H4 (cell line): ENCODE measurements around the gene ZPLD1. TPM values are rescaled to one million over a fixed set of nuclear protein-coding genes. Genes with fewer than 3 reads are reported as not detected.

Source experiments
- DNase-seq: peaks from one replicate; pipeline ENCODE4 v3.0.0-alpha.2; 2015; ENCODE audit warnings: low spot score
- total RNA-seq: library from RNA; depleted of rRNA; stranded (reverse); fragments of >200 nt; shearing (Covaris generic); gene quantifications from 2 replicates; pipeline ENCODE4 v1.2.3, GENCODE V29; 2014

Gene ZPLD1
- total RNA-seq, 1 experiment from 2014 or later, result not detected

- DNase-seq, result no peak
Observed at GRCh38 chr3:102466001-102466400, 31.2 kb downstream of the ZPLD1 start.

- DNase-seq, result no peak
Observed at GRCh38 chr3:102470066-102470465, 35.3 kb downstream of the ZPLD1 start.

GRCh38 chr3:102471001-102471400, 36.2 kb downstream of the ZPLD1 start:
- DNase-seq, result no peak

- no peak for DNase-seq
Observed at GRCh38 chr3:102471491-102471890, 36.7 kb downstream of the ZPLD1 start.

- no peak for DNase-seq
Observed at GRCh38 chr3:102473648-102474047, 38.8 kb downstream of the ZPLD1 start.

GRCh38 chr3:102474207-102474606, 39.4 kb downstream of the ZPLD1 start:
- no peak for DNase-seq

- DNase-seq, result no peak
Observed at GRCh38 chr3:102476198-102476597, 41.4 kb downstream of the ZPLD1 start.

- DNase-seq, result no peak
Observed at GRCh38 chr3:102478160-102478559, 43.3 kb downstream of the ZPLD1 start.

- no peak for DNase-seq
Observed at GRCh38 chr3:102480139-102480538, 45.3 kb downstream of the ZPLD1 start.

GRCh38 chr3:102481050-102481449, 46.2 kb downstream of the ZPLD1 start:
- DNase-seq, result no peak

- no peak for DNase-seq
Observed at GRCh38 chr3:102483556-102483955, 48.7 kb downstream of the ZPLD1 start.

- DNase-seq, result no peak
Observed at GRCh38 chr3:102484363-102484762, 49.5 kb downstream of the ZPLD1 start.

- no peak for DNase-seq
Observed at GRCh38 chr3:102485701-102486100, 50.9 kb downstream of the ZPLD1 start.

GRCh38 chr3:102488331-102488730, 53.5 kb downstream of the ZPLD1 start:
- DNase-seq, result no peak

- no peak for DNase-seq
Observed at GRCh38 chr3:102492300-102492699, 57.5 kb downstream of the ZPLD1 start.

- DNase-seq, result no peak
Observed at GRCh38 chr3:102497571-102497970, 62.8 kb downstream of the ZPLD1 start.

- DNase-seq, result no peak
Observed at GRCh38 chr3:102505542-102505941, 70.7 kb downstream of the ZPLD1 start.

GRCh38 chr3:102510663-102511062, 75.8 kb downstream of the ZPLD1 start:
- DNase-seq, result no peak

GRCh38 chr3:102511168-102511567, 76.4 kb downstream of the ZPLD1 start:
- no peak for DNase-seq

- no peak for DNase-seq
Observed at GRCh38 chr3:102511639-102512038, 76.8 kb downstream of the ZPLD1 start.

GRCh38 chr3:102512734-102513504, 78.1 kb downstream of the ZPLD1 start:
- DNase-seq, result peak; percentile 55

GRCh38 chr3:102514241-102514640, 79.4 kb downstream of the ZPLD1 start:
- no peak for DNase-seq

GRCh38 chr3:102521246-102521645, 86.4 kb downstream of the ZPLD1 start:
- DNase-seq, result no peak

- DNase-seq, result no peak
Observed at GRCh38 chr3:102525624-102526023, 90.8 kb downstream of the ZPLD1 start.
